Kidney epithelial cell (primary cell): Measurements from ENCODE around the gene GAPVD1. TPM values are rescaled to one million over a fixed set of nuclear protein-coding genes. Genes with fewer than 3 reads are reported as not detected.

Experiments used
- DNase-seq: peaks from one replicate; pipeline ENCODE4 v3.0.0-alpha.2; 2010; ENCODE audit warnings: low read depth
- H3K27me3 ChIP-seq: 2 replicates; pipeline ENCODE4 v1.6.0; 2011; ENCODE audit warnings: low read length; ENCODE audit not compliant: control insufficient read depth, insufficient read depth
- H3K36me3 ChIP-seq: 2 replicates; pipeline ENCODE4 v1.5.1; 2011; ENCODE audit warnings: low read length; ENCODE audit not compliant: control insufficient read depth, insufficient read depth
- H3K4me3 ChIP-seq: 2 replicates; pipeline ENCODE4 v1.5.1; 2011; ENCODE audit warnings: low read depth, mild to moderate bottlenecking, control low read depth, low read length
- CTCF ChIP-seq: IDR thresholded peaks from 2 replicates; pipeline ENCODE4 v1.5.1; 2011; ENCODE audit warnings: mild to moderate bottlenecking, moderate library complexity, low read length, control low read depth, inconsistent platforms; ENCODE audit not compliant: insufficient read depth, poor library complexity, severe bottlenecking
- total RNA-seq: library from RNA; depleted of rRNA; stranded (reverse); fragments of >200 nt; gene quantifications from 2 replicates; pipeline ENCODE4 v1.2.3, GENCODE V29; 2015

GAPVD1 gene
- total RNA-seq, 1 donor from 2014 or later: 30.4 TPM

DNA sequence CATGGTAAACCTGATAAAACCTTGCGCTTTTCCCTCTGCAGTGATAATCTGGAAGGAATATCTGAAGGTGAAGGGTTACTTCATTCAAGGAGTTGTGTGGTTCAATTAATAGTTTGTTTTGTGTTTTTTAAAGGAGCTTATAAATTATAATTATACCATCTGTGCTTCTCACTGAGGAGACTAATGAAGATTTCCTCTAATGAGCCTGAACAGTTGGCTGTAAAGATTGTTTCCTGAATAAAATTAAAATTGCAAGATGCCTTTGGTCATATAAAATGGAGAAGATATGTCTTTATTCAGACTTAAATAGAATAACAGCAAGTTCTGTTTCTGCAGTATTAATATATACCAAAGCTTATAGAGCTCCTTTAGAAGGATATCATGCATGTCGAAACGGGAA lies 59.9 kb downstream of the GAPVD1 start:
- DNase-seq: no peak
- Histone ChIP-seq H3K27me3 (no peaks in the 10 kb centered on the region), H3K4me3 (no peak overlapping the region), H3K36me3 (peaks cover 1% of the 10 kb centered on the region)
- TF ChIP-seq CTCF: no peak

GRCh38 chr9:125323615-125324014 lies 62.0 kb downstream of the GAPVD1 start:
- H3K36me3 ChIP-seq: peaks cover 1% of the 10 kb centered on the region
- no peaks in the 10 kb centered on the region for H3K27me3 ChIP-seq
- TF ChIP-seq CTCF: no peak
- H3K4me3 ChIP-seq: no peak overlapping the region
- DNase-seq: no peak

DNA sequence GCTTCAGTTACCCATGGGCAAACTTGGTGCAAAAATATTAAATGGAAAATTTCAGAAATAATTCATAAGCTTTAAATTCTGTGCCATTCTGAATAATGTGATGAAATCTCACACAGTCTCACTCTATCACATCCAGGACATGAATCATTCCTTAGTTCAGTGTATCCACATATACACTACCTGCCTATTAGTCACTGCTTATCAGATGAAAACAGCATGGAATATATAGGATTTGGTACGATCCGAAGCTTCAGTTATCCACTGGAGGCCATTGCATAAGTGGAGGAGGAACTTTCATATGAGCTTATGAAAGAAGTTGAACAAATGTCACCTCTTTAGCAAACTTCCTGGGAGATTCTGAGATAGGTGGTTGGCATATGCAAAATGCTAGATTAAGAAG lies 64.2 kb downstream of the GAPVD1 start:
- H3K36me3 ChIP-seq: peaks cover 1% of the 10 kb centered on the region
- H3K4me3 ChIP-seq: no peak overlapping the region
- no peak for TF ChIP-seq CTCF
- H3K27me3 ChIP-seq: no peaks in the 10 kb centered on the region
- DNase-seq: no peak

DNA sequence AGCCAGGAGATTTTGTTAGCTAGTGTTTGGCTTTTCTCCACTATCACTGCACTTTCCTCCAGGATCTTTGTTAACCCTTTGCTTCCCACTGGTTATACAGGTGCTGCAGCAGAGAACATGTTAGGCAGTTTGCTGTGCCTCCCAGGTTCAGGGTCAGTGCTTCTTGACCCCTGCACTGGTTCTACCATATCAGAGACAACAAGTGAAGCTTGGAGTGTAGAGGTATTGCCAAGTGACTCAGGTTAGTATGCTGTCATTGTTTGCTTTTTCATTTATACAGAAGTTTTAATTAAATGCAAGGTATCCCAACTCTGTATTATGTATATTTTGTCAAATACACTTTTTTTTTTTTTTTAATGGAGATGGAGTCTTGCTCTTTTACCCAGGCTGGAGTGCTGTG lies 68.4 kb downstream of the GAPVD1 start:
- no peak for TF ChIP-seq CTCF
- no peak for DNase-seq
- H3K27me3 ChIP-seq: no peaks in the 10 kb centered on the region
- no peaks in the 10 kb centered on the region for H3K36me3 ChIP-seq
- H3K4me3 ChIP-seq: no peak overlapping the region

DNA sequence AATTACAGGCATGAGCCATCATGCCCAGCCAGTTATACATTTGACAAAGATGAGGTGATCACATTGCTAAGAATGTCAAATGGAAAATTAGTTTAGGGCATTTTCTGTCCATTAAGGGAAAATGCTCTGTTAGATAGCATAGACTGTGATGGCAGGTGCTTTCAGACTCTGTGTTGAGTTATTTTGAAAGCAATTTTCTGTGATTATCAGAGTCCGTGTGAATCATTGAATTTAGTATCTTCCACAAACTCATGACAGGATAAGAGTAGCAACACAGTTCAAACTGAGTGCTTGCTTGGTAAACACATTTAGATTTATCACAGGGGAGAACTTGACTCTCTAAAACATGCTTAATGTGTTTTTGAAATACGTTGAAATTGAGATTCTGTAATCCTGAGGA lies 69.0 kb downstream of the GAPVD1 start:
- no peak for DNase-seq
- H3K4me3 ChIP-seq: no peak overlapping the region
- no peaks in the 10 kb centered on the region for H3K36me3 ChIP-seq
- TF ChIP-seq CTCF: no peak
- H3K27me3 ChIP-seq: no peaks in the 10 kb centered on the region

DNA sequence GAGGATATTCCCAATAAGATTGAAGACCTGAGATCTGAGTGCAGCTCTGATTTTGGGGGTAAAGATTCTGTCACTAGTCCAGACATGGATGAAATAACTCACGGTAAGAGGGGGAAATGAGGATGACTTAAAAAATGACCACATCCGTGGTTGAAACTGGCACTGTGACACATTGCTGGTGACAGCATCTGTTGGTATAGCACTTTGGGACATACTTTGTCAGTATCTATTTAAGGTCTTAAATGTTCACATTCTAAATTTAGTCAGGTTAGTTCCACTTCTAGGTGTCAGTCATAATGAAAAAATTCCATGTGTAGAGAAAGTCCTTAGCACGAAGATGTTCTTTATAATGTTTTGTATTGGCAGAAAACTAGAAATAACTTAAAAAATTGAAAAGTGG lies 70.9 kb downstream of the GAPVD1 start:
- H3K36me3 ChIP-seq: no peaks in the 10 kb centered on the region
- H3K4me3 ChIP-seq: no peak overlapping the region

More for the DNA sequence above, 70.9 kb downstream of the GAPVD1 start:
- no peak for DNase-seq
- H3K27me3 ChIP-seq: no peaks in the 10 kb centered on the region
- TF ChIP-seq CTCF: no peak
